H9 (cell line): Measurements from ENCODE around the gene TYRO3. TPM values are rescaled to one million over a fixed set of nuclear protein-coding genes. Genes with fewer than 3 reads are reported as not detected.

Source experiments
- DNase-seq: peaks from one replicate; pipeline ENCODE4 v3.0.0-alpha.2; 2017
- H2AFZ ChIP-seq: one replicate; pipeline ENCODE4 v1.6.1; 2013; ENCODE audit warnings: mild to moderate bottlenecking, low read length, control low read depth, moderate library complexity
- H2AK5ac ChIP-seq: 2 replicates; pipeline ENCODE4 v1.6.1; 2013; ENCODE audit warnings: low read length, control low read depth, mixed read lengths; ENCODE audit not compliant: insufficient read length
- H2BK120ac ChIP-seq: one replicate; pipeline ENCODE4 v1.6.1; 2013; ENCODE audit warnings: low read depth, mild to moderate bottlenecking, low read length, control low read depth, inconsistent platforms; ENCODE audit not compliant: poor library complexity, severe bottlenecking
- H2BK12ac ChIP-seq: 2 replicates; pipeline ENCODE4 v1.6.1; 2013; ENCODE audit warnings: low read length, control low read depth, mixed read lengths, low read depth; ENCODE audit not compliant: insufficient read length
- H2BK15ac ChIP-seq: 2 replicates; pipeline ENCODE4 v1.6.1; 2013; ENCODE audit warnings: low read depth, low read length, control low read depth
- H2BK20ac ChIP-seq: one replicate; pipeline ENCODE4 v1.6.1; 2013; ENCODE audit warnings: low read depth, mild to moderate bottlenecking, low read length, control low read depth, inconsistent platforms; ENCODE audit not compliant: poor library complexity, severe bottlenecking
- H2BK5ac ChIP-seq: 2 replicates; pipeline ENCODE4 v1.6.1; 2013; ENCODE audit warnings: low read length, control low read depth, mixed read lengths; ENCODE audit not compliant: insufficient read length
- H3K14ac ChIP-seq: 2 replicates; pipeline ENCODE4 v1.6.1; 2013; ENCODE audit warnings: low read length, control low read depth; ENCODE audit not compliant: insufficient read depth
- H3K18ac ChIP-seq: 2 replicates; pipeline ENCODE4 v1.6.1; 2013; ENCODE audit warnings: low read depth, mild to moderate bottlenecking, mixed read lengths, low read length, control low read depth; ENCODE audit not compliant: insufficient read length
- H3K23ac ChIP-seq: 2 replicates; pipeline ENCODE4 v1.6.1; 2013; ENCODE audit warnings: low read length, control low read depth, mixed read lengths, low read depth; ENCODE audit not compliant: insufficient read length
- H3K23me2 ChIP-seq: 2 replicates; pipeline ENCODE4 v1.6.1; 2013; ENCODE audit warnings: low read depth, mild to moderate bottlenecking, mixed read lengths, low read length, control low read depth; ENCODE audit not compliant: insufficient read length, poor library complexity, severe bottlenecking
- H3K27ac ChIP-seq: 2 replicates; pipeline ENCODE4 v1.5.1; 2013; ENCODE audit warnings: low read length, control low read depth, mixed read lengths, low read depth; ENCODE audit not compliant: insufficient read length
- H3K27me3 ChIP-seq: 2 replicates; pipeline ENCODE4 v1.6.1; 2013; ENCODE audit warnings: low read length, control low read depth, inconsistent platforms; ENCODE audit not compliant: insufficient read depth
- H3K4ac ChIP-seq: 2 replicates; pipeline ENCODE4 v1.6.1; 2013; ENCODE audit warnings: low read depth, mild to moderate bottlenecking, control low read depth, inconsistent platforms, low read length, moderate library complexity
- H3K4me1 ChIP-seq: 2 replicates; pipeline ENCODE4 v1.6.1; 2013; ENCODE audit warnings: low read length, control low read depth, inconsistent platforms; ENCODE audit not compliant: insufficient read depth
- H3K4me2 ChIP-seq: 2 replicates; pipeline ENCODE4 v1.6.1; 2013; ENCODE audit warnings: low read length, control low read depth, mixed read lengths; ENCODE audit not compliant: insufficient read length, insufficient read depth
- H3K56ac ChIP-seq: 2 replicates; pipeline ENCODE4 v1.6.1; 2013; ENCODE audit warnings: low read depth, mild to moderate bottlenecking, mixed read lengths, low read length, control low read depth; ENCODE audit not compliant: insufficient read length
- H3K79me1 ChIP-seq: 2 replicates; pipeline ENCODE4 v1.6.1; 2013; ENCODE audit warnings: low read depth, mild to moderate bottlenecking, moderate library complexity, low read length, control low read depth, inconsistent platforms; ENCODE audit not compliant: insufficient read depth, poor library complexity, severe bottlenecking
- H3K79me2 ChIP-seq: 2 replicates; pipeline ENCODE4 v1.6.1; 2013; ENCODE audit warnings: low read length, control low read depth, inconsistent platforms; ENCODE audit not compliant: insufficient read depth
- H3K9ac ChIP-seq: 2 replicates; pipeline ENCODE4 v1.6.1; 2013; ENCODE audit warnings: low read length, control low read depth, mixed read lengths; ENCODE audit not compliant: insufficient read length; ENCODE audit errors: extremely low read depth
- H3K9me3 ChIP-seq: one replicate; pipeline ENCODE4 v1.6.1; 2013; ENCODE audit warnings: low read depth, low read length, inconsistent platforms; ENCODE audit not compliant: control insufficient read depth
- H3T11ph ChIP-seq: one replicate; pipeline ENCODE4 v1.6.1; 2013; ENCODE audit warnings: mild to moderate bottlenecking, low read length, control low read depth, inconsistent platforms
- H4K20me1 ChIP-seq: one replicate; pipeline ENCODE4 v1.6.1; 2013; ENCODE audit not compliant: control insufficient read depth, insufficient read length, insufficient read depth
- H4K5ac ChIP-seq: 2 replicates; pipeline ENCODE4 v1.6.1; 2013; ENCODE audit warnings: low read depth, mild to moderate bottlenecking, mixed read lengths, low read length, control low read depth; ENCODE audit not compliant: insufficient read length
- H4K8ac ChIP-seq: replicated peaks from 2 replicates; pipeline ENCODE4 v1.6.1; 2013; ENCODE audit warnings: low read length, control low read depth, mixed read lengths, low read depth; ENCODE audit not compliant: insufficient read length
- H4K91ac ChIP-seq: 2 replicates; pipeline ENCODE4 v1.6.1; 2013; ENCODE audit warnings: low read depth, mild to moderate bottlenecking, moderate library complexity, mixed read lengths, low read length, control low read depth; ENCODE audit not compliant: insufficient read length
- H3K27ac Mint-ChIP-seq, 3 experiments: 2 replicates in 2 of 3; 3 replicates in 1 of 3; pipeline ENCODE4 v1.8.0; 2020 to 2021; ENCODE audit warnings: mixed read lengths in 3 of 3, mild to moderate bottlenecking in 1 of 3, moderate library complexity in 1 of 3
- H3K27me3 Mint-ChIP-seq: 2 replicates; pipeline ENCODE4 v1.8.0; 2021; ENCODE audit warnings: low read depth, mild to moderate bottlenecking, moderate library complexity, mixed read lengths
- H3K36me3 Mint-ChIP-seq, 3 experiments: 2 replicates in 2 of 3; 3 replicates in 1 of 3; pipeline ENCODE4 v1.8.0; 2020 to 2021; ENCODE audit warnings: low read depth in 3 of 3, mixed read lengths in 3 of 3; ENCODE audit not compliant: insufficient read depth in 1 of 3
- H3K4me1 Mint-ChIP-seq, 2 experiments: 2 replicates each; pipeline ENCODE4 v1.8.0; 2020; ENCODE audit warnings: mixed read lengths in 2 of 2
- H3K4me3 Mint-ChIP-seq, 2 experiments: 2 replicates in 1 of 2; 3 replicates in 1 of 2; pipeline ENCODE4 v1.8.0; 2020 to 2021; ENCODE audit warnings: mild to moderate bottlenecking in 2 of 2, mixed read lengths in 2 of 2, moderate library complexity in 1 of 2
- H3K9me3 Mint-ChIP-seq, 2 experiments: 2 replicates in 1 of 2; 3 replicates in 1 of 2; pipeline ENCODE4 v1.8.0; 2020; ENCODE audit warnings: mild to moderate bottlenecking in 2 of 2, mixed read lengths in 2 of 2, moderate library complexity in 1 of 2
- CTCF ChIP-seq: fragments of 200-600 bp; sonication (generic); conservative IDR thresholded peaks from 3 replicates; pipeline ENCODE4 v1.8.0; 2021; ENCODE audit warnings: antibody characterized with exemption, mild to moderate bottlenecking
- WGBS: extraction: QIAGEN DNeasy Blood & Tissue Kit; methylation state at CpG from one replicate; pipeline ENCODE4 v1.1.7; 2013; ENCODE audit warnings: missing lambda C conversion rate, low lambda C conversion rate, mixed read lengths; ENCODE audit not compliant: insufficient read length; ENCODE audit errors: extremely low coverage; 5-methylcytosine and 5-hydroxymethylcytosine counted together
- total RNA-seq: library from RNA; stranded (reverse); gene quantifications from 2 replicates; pipeline ENCODE4 v1.2.1, GENCODE V29; 2021

Gene TYRO3
- total RNA-seq, 1 experiment from 2014 or later: 124 TPM

GRCh38 chr15:41578736-41579383, 19.8 kb downstream of the TYRO3 start:
- Histone ChIP-seq H3K23ac (no peak overlapping the region), H3K4me1 (no peaks in the 10 kb centered on the region), H2AFZ (no peak overlapping the region), H2BK20ac (no peak overlapping the region), H3K9ac (no peak overlapping the region), H3K4ac (no peak overlapping the region), H2BK15ac (no peak overlapping the region), H3K23me2 (no peaks in the 10 kb centered on the region), H3K79me1 (no peaks in the 10 kb centered on the region), H3K4me2 (no peak overlapping the region), H3K79me2 (no peaks in the 10 kb centered on the region), H2BK120ac (no peak overlapping the region), H2BK5ac (no peak overlapping the region), H3K18ac (no peak overlapping the region), H3K27ac (no peak overlapping the region), H3K14ac (no peak overlapping the region), H3K9me3 (no peaks in the 10 kb centered on the region), H4K8ac (no peak overlapping the region), H3K27me3 (no peaks in the 10 kb centered on the region), H3T11ph (no peak overlapping the region), H3K56ac (no peak overlapping the region), H2AK5ac (no peak overlapping the region), H4K91ac (no peak overlapping the region), H2BK12ac (no peak overlapping the region), H4K5ac (no peak overlapping the region), H4K20me1 (no peaks in the 10 kb centered on the region)
- Mint-ChIP-seq H3K27me3 (no peaks in the 10 kb centered on the region; the same call in 1 of the 2 replicates), H3K4me3 (no peak overlapping the region), H3K4me1 (peaks cover 3 to 7% of the 10 kb centered on the region in 2 experiments), H3K36me3 (peaks cover 5 to 44% (median 32%) of the 10 kb centered on the region in 3 experiments; a peak in 6 of 7 replicates), H3K9me3 (no peaks in the 10 kb centered on the region), H3K27ac (peak overlapping the region in 2 of 3 experiments; percentile 55 to 66; a peak in 1 of 7 replicates)
- no peak for DNase-seq
- no peak for TF ChIP-seq CTCF
- WGBS: no CpG with 5 or more reads among the region's 9 CpGs
